GM12878 (cell line): Measurements from ENCODE around the gene TM4SF1. TPM values are rescaled to one million over a fixed set of nuclear protein-coding genes. Genes with fewer than 3 reads are reported as not detected.

Source experiments
- ATAC-seq: fragments of 200-7000 bp; cut with Tn5 transposase; 3 replicates; pipeline ENCODE4 v1.9.1; 2020; ENCODE audit warnings: mild to moderate bottlenecking, moderate library complexity
- BruUV-seq: library from RNA; stranded (reverse); fragments of 400-500 nt; replicated peaks from 2 replicates; lab custom pipeline; 2021; lab: Mats Ljungman, UMichigan
- CTCF ChIA-PET: fragments of 300-600 bp; sonication (Branson Sonifier 250); formaldehyde crosslinking; extraction: SDS; loops from one replicate; lab custom pipeline; 2021; ENCODE audit warnings: inconsistent platforms; lab: Yijun Ruan, JAX
- POLR2A ChIA-PET: fragments of 350-600 bp; formaldehyde crosslinking; extraction: SDS; loops from one replicate; lab custom pipeline; 2021; ENCODE audit warnings: inconsistent platforms; lab: Charles Lee
- RAD21 ChIA-PET: fragments of 300-600 bp; sonication (Branson Sonifier 250); formaldehyde crosslinking; loops from one replicate; lab custom pipeline; 2023; ENCODE audit warnings: antibody characterized with exemption; ENCODE audit not compliant: unreplicated experiment; lab: Charles Lee
- SMC1A ChIA-PET: fragments of 300-600 bp; sonication (Branson Sonifier 250); formaldehyde crosslinking; loops from one replicate; lab custom pipeline; 2023; ENCODE audit not compliant: unreplicated experiment, uncharacterized antibody; lab: Charles Lee
- DNase-seq: peaks from one replicate; pipeline ENCODE4 v3.0.0-alpha.2; 2011; ENCODE audit warnings: low read depth, low spot score
- FAIRE-seq: peaks from 3 replicates; lab custom pipeline; 2011; peaks lifted over from hg19 to GRCh38; lab: Jason Lieb, UNC
- H2AFZ ChIP-seq: 2 replicates; pipeline ENCODE4 v1.6.0; 2011; ENCODE audit warnings: low read depth, low read length, control low read depth; ENCODE audit not compliant: control insufficient read depth
- H3K27ac ChIP-seq: 2 replicates; pipeline ENCODE4 v1.5.1; 2011; ENCODE audit warnings: control low read depth; ENCODE audit not compliant: control insufficient read depth, insufficient read depth
- H3K27me3 ChIP-seq, 2 experiments: replicated peaks in 1 of 2; 2 replicates each; pipeline versions ENCODE4 v1.6.0 to v1.6.1; 2011; ENCODE audit warnings: low read length in 1 of 2; ENCODE audit not compliant: control insufficient read depth in 2 of 2, insufficient read depth in 2 of 2
- H3K36me3 ChIP-seq, 2 experiments: 2 replicates each; pipeline ENCODE4 v1.5.1; 2011; ENCODE audit warnings: low read length in 1 of 2; ENCODE audit not compliant: control insufficient read depth in 2 of 2, insufficient read depth in 2 of 2
- H3K4me1 ChIP-seq: 2 replicates; pipeline ENCODE4 v1.6.1; 2011; ENCODE audit warnings: mild to moderate bottlenecking, low read length, moderate library complexity, mixed read lengths; ENCODE audit not compliant: control insufficient read depth, insufficient read depth
- H3K4me2 ChIP-seq: 2 replicates; pipeline ENCODE4 v1.6.0; 2011; ENCODE audit warnings: control low read depth; ENCODE audit not compliant: control insufficient read depth, insufficient read depth
- H3K4me3 ChIP-seq: fragments of 200-600 bp; sonication (generic); 2 replicates; pipeline ENCODE4 v1.5.1; 2016
- H3K79me2 ChIP-seq: 2 replicates; pipeline ENCODE4 v1.6.0; 2011; ENCODE audit warnings: low read length; ENCODE audit not compliant: control insufficient read depth, insufficient read depth
- H3K9ac ChIP-seq: 2 replicates; pipeline ENCODE4 v1.8.0; 2011; ENCODE audit warnings: low read length, control low read depth, mixed read lengths; ENCODE audit not compliant: control insufficient read depth, insufficient read depth
- H3K9me3 ChIP-seq: replicated peaks from 3 replicates; pipeline ENCODE4 v1.5.1; 2011; ENCODE audit warnings: mild to moderate bottlenecking, low read length; ENCODE audit not compliant: control insufficient read depth, insufficient read depth
- H4K20me1 ChIP-seq: 2 replicates; pipeline ENCODE4 v1.6.0; 2011; ENCODE audit not compliant: control insufficient read depth, insufficient read depth
- ATF7 ChIP-seq: fragments of 450-650 bp; IDR thresholded peaks from 2 replicates; pipeline ENCODE4 v1.6.1; 2016; ENCODE audit warnings: low read depth, mild to moderate bottlenecking
- BHLHE40 ChIP-seq, 2 experiments: fragments of 450-650 bp in 1 of 2; IDR thresholded peaks; 2 replicates each; pipeline ENCODE4 v1.6.1; 2011 to 2017; ENCODE audit warnings: low read depth in 2 of 2, borderline replicate concordance in 1 of 2, improper control_type of control experiment in 1 of 2, low read length in 1 of 2, mild to moderate bottlenecking in 1 of 2
- BMI1 ChIP-seq: fragments of 450-650 bp; IDR thresholded peaks from 2 replicates; pipeline ENCODE4 v1.6.1; 2016; ENCODE audit warnings: mild to moderate bottlenecking, moderate library complexity, borderline replicate concordance
- CBX3 ChIP-seq: fragments of 200-600 bp; sonication (generic); IDR thresholded peaks from 2 replicates; pipeline ENCODE4 v1.6.1; 2016; ENCODE audit warnings: low read depth, borderline replicate concordance
- DPF2 ChIP-seq: fragments of 450-650 bp; IDR thresholded peaks from 2 replicates; pipeline ENCODE4 v1.6.1; 2017; ENCODE audit warnings: mild to moderate bottlenecking
- FOXK2 ChIP-seq: fragments of 450-650 bp; IDR thresholded peaks from 2 replicates; pipeline ENCODE4 v1.6.1; 2017; ENCODE audit warnings: mild to moderate bottlenecking, moderate library complexity
- KLF5 ChIP-seq: fragments of 450-650 bp; IDR thresholded peaks from 2 replicates; pipeline ENCODE4 v1.6.1; 2014; ENCODE audit warnings: mild to moderate bottlenecking; ENCODE audit not compliant: partially characterized antibody
- MEF2A ChIP-seq: IDR thresholded peaks from 2 replicates; pipeline ENCODE4 v1.6.1; 2011; ENCODE audit warnings: low read depth, mild to moderate bottlenecking, low read length, moderate library complexity; ENCODE audit not compliant: insufficient read depth
- MXI1 ChIP-seq: fragments of 150-350 bp; IDR thresholded peaks from 2 replicates; pipeline ENCODE4 v1.6.1; 2011; ENCODE audit warnings: low read depth, mild to moderate bottlenecking, inconsistent platforms, low read length, improper control_type of control experiment
- NFYB ChIP-seq: IDR thresholded peaks from 2 replicates; pipeline ENCODE4 v1.6.1; 2011; ENCODE audit warnings: low read depth, mild to moderate bottlenecking, low read length, improper control_type of control experiment, moderate library complexity; ENCODE audit not compliant: insufficient read depth
- NR2C1 ChIP-seq: fragments of 450-650 bp; IDR thresholded peaks from 2 replicates; pipeline ENCODE4 v1.6.1; 2017; ENCODE audit warnings: antibody characterized with exemption, mild to moderate bottlenecking, moderate library complexity
- STAT3 ChIP-seq: IDR thresholded peaks from 2 replicates; pipeline ENCODE4 v1.6.1; 2011; ENCODE audit warnings: low read depth, low read length, improper control_type of control experiment
- ZBTB40 ChIP-seq: fragments of 450-650 bp; IDR thresholded peaks from 2 replicates; pipeline ENCODE4 v1.6.1; 2016; ENCODE audit warnings: mild to moderate bottlenecking, moderate library complexity, borderline replicate concordance
- ZNF207 ChIP-seq: fragments of 450-650 bp; IDR thresholded peaks from 2 replicates; pipeline ENCODE4 v1.6.1; 2014; ENCODE audit warnings: antibody characterized with exemption, mild to moderate bottlenecking, borderline replicate concordance
- WGBS: methylation state at CpG from one replicate; pipeline ENCODE4 v1.1.6; 2016; ENCODE audit warnings: low lambda C conversion rate; ENCODE audit not compliant: insufficient replicate concordance, insufficient coverage; ENCODE audit errors: missing lambda C conversion rate; 5-methylcytosine and 5-hydroxymethylcytosine counted together
- in situ Hi-C: fragments of 300-500 bp; cut with MboI; formaldehyde crosslinking; loops from 9 replicates; pipeline ENCODE4 v1.14.3; 2018; ENCODE audit warnings: mixed read lengths
- intact Hi-C: fragments of 100-400 bp; cut with micrococcal nuclease; formaldehyde crosslinking; loops from one replicate; pipeline ENCODE4 v1.14.2; 2022; ENCODE audit not compliant: unreplicated experiment
- polyA plus RNA-seq, 11 experiments: library from polyadenylated mRNA; depleted of rRNA in 4 of 11; unstranded in 6 of 11; stranded (reverse) in 5 of 11; fragments of >200 nt; fragmentation: Nextera tagmentation in 4 of 11; fragmentation: Illumina TruSeq in 1 of 11; extraction: Ambion mirVana in 4 of 11; extraction: Trizol in 1 of 11; gene quantifications; 1 replicate in 1 of 11; 2 replicates in 10 of 11; pipeline versions ENCODE4 v1.2.1 to v1.2.3, GENCODE V29; 2011 to 2016; ENCODE audit warnings: inconsistent platforms in 2 of 11, missing spikeins in 2 of 11, low read depth in 1 of 11
- total RNA-seq, 4 experiments: library from RNA; depleted of rRNA in 3 of 4; stranded (reverse); fragments of >200 nt in 3 of 4; fragmentation: Illumina TruSeq in 1 of 4; extraction: Trizol in 1 of 4; gene quantifications; 2 replicates each; pipeline versions ENCODE4 v1.2.1 to v1.2.3, GENCODE V29; 2013 to 2021
- TF ChIP-seq, protein P1 (sequence below): fragments of 450-650 bp; IDR thresholded peaks from 2 replicates; pipeline ENCODE4 v1.6.1; 2018; ENCODE audit warnings: mild to moderate bottlenecking, low read depth, moderate library complexity; ENCODE audit not compliant: partially characterized antibody

TM4SF1 gene
- total and polyA plus RNA-seq, 10 of the 15 experiments (the other 5 are each of a cell fraction or from before 2014, with no cell fraction given) = 0.05 to 1.2 TPM; not detected in 8

GRCh38 chr3:149414557-149415231, 37.2 kb upstream of the TM4SF1 start (continued):
- TF ChIP-seq ZNF207 (no peak), MXI1 (no peak), CBX3 (no peak), BMI1 (no peak), ATF7 (no peak)
- TF ChIP-seq, protein P1, sequence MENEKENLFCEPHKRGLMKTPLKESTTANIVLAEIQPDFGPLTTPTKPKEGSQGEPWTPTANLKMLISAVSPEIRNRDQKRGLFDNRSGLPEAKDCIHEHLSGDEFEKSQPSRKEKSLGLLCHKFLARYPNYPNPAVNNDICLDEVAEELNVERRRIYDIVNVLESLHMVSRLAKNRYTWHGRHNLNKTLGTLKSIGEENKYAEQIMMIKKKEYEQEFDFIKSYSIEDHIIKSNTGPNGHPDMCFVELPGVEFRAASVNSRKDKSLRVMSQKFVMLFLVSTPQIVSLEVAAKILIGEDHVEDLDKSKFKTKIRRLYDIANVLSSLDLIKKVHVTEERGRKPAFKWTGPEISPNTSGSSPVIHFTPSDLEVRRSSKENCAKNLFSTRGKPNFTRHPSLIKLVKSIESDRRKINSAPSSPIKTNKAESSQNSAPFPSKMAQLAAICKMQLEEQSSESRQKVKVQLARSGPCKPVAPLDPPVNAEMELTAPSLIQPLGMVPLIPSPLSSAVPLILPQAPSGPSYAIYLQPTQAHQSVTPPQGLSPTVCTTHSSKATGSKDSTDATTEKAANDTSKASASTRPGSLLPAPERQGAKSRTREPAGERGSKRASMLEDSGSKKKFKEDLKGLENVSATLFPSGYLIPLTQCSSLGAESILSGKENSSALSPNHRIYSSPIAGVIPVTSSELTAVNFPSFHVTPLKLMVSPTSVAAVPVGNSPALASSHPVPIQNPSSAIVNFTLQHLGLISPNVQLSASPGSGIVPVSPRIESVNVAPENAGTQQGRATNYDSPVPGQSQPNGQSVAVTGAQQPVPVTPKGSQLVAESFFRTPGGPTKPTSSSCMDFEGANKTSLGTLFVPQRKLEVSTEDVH = no peak

DNA sequence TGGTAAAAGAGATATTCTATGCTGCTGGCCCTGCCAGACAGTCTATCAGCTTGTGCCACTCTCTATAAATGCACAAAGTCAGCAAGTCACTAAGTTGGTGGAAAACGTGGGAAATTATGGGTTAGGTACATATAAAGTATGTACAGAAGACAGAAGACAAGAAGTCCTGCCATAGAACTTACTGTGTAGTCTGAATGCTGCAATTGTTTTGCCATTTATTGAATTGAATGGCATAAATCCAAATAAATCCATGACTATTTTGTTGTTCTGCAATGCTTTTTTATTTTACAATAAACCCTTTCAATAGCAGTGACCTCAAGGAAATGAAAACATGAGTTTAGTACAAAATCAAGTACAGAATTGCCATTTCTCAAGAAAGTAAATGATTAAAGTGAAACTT, 34.1 kb upstream of the TM4SF1 start:
- 0% methylated on average over 1 of the region's 1 CpG for WGBS
- Histone ChIP-seq H4K20me1 (no peaks in the 10 kb centered on the region), H3K4me1 (no peaks in the 10 kb centered on the region), H3K27ac (no peak overlapping the region), H3K9ac (no peak overlapping the region), H2AFZ (no peak overlapping the region), H3K79me2 (no peaks in the 10 kb centered on the region), H3K4me3 (no peak overlapping the region), H3K4me2 (no peak overlapping the region), H3K27me3 (no peaks in the 10 kb centered on the region), H3K9me3 (no peaks in the 10 kb centered on the region), H3K36me3 (no peaks in the 10 kb centered on the region)
- BruUV-seq = no TSS peak
- ATAC-seq = no peak
- intact Hi-C loops = no loop called here
- in situ Hi-C loops = no loop called here
- ChIA-PET SMC1A (interaction anchor here (0.8 to 1.4 kb wide), 2 partner anchors 59 to 79 kb away, joined by 3 read pairs; no protein-coding TSS in a partner anchor), CTCF (interaction anchor here (1.4 kb wide), 1 partner anchor 10 kb away, joined by 5 read pairs; no protein-coding TSS in a partner anchor), RAD21 (no interaction called here), POLR2A (no interaction called here)
- no peak for DNase-seq
- FAIRE-seq = no peak
- TF ChIP-seq MEF2A = no peak
- no peak for TF ChIP-seq NFYB
- no peak for TF ChIP-seq KLF5
- TF ChIP-seq DPF2 = no peak
- TF ChIP-seq NR2C1 = no peak
- no peak for TF ChIP-seq ZBTB40
- TF ChIP-seq FOXK2 = no peak
- no peak for TF ChIP-seq STAT3
- TF ChIP-seq BHLHE40 (IDR thresholded peaks at IDR 0.05; ENCODE audit: borderline replicate concordance in 1 of 2, low read depth in 2 of 2, low read length in 1 of 2) = no peak
